ENCODE results near the gene TMEM54.
A peak's percentile ranks its signal among the peaks of the same experiment; 100 is the strongest.

Gene TMEM54

GRCh38 chr1:32893198-32894018 is 7.8 kb downstream of the TMEM54 start:
- peak in 1 of 3 donors; percentile 43 for DNase-seq

DNA sequence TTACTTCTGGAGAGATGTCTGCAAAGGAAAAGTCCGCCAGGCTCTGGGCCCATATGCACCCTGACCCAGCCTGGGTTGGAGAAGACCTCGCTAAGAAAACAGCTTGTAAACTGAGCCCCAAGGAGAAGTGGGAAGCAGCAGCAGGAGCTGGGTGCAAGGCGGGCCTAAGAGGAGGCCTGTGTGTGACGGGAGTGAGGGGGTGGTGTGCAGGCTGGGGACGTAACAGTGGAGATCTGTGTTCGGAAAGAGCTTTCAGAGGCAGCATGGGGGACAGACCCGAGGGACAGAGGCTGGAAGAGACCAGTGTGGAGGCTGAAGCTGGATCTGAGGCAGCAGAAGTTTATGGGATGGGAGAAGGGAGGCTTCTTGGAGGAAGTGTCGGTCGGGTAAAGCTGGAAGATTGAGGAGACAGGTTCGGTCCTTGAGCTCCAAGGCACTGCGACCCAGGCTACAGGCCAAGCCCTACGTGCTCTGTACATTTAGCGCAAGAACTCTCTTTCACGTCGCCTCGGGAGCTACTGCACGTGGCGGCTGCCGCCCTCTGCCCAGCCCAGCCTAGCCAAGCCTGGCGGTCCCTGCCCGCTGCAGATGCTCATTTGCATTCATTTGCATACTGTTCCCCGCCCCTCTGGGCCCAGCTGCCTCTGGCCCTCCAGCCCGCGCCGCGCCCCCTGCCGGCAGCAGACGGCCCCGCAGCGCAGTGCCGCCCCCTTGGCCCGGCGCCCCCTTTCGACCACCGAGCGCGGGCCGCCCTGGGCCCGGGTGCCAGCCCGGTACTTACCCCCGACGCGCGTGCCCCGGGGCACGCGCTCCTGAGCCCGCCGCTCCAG is 8.6 kb downstream of the TMEM54 start:
- peak; percentile 47 to 67 (median 55) for DNase-seq

DNA sequence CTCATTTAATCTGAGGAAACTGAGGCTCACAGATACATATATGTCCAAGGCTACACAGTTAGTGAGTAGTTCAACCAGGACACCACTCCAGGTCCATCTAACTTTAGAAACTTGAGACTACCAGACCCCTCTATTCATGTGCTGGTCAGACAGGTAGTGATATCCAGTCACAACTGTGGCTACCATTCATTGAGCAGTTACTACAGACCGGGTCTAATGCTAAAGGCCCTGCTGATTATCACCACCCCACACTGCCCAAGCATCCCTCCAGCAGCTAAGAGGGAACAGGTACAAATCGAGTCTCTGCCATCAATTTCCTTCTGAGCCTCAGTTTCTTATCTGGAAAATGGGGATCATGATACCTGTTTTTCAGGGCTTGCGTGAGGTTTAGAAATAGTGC is 9.6 kb downstream of the TMEM54 start:
- no peak for DNase-seq

GRCh38 chr1:32891241-32891570 is 10.0 kb downstream of the TMEM54 start:
- DNase-seq, result no peak

DNA sequence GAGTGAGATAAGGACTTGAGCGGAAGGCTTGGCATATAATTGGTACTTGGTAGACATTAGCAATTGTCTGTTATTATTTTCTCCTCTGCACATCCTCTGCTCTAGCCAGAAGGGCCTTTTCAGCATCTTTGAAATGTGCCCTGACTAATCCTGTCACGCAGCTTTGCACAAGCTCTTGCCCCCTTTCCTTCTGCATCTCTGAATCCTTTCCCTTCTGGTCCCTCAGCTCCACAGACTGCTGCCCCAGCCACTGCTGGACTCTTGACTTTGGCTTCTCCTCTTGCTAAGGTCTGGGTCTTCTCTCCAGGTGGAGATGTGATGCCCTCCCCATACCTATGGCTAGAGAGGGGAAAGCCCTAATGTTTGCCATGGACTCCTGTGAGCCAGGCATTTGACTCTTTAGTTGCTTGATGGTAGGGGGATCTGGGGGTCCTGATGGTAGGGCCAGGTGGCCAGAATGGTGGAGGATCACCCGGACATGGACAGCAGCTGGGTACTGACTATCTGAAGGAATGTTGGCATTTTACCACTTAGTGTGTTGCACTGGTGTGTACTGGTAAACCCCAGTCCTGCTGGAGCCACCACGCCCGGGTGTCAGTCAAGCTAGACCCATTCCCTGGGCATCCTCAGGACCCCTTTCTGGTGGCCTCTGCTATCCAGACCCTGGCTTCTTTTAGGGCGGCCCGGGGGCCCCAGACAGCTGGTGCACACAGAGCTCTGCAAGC is 10.5 kb downstream of the TMEM54 start:
- DNase-seq, result no peak

GRCh38 chr1:32889731-32890278 is 11.4 kb downstream of the TMEM54 start:
- no peak for DNase-seq

DNA sequence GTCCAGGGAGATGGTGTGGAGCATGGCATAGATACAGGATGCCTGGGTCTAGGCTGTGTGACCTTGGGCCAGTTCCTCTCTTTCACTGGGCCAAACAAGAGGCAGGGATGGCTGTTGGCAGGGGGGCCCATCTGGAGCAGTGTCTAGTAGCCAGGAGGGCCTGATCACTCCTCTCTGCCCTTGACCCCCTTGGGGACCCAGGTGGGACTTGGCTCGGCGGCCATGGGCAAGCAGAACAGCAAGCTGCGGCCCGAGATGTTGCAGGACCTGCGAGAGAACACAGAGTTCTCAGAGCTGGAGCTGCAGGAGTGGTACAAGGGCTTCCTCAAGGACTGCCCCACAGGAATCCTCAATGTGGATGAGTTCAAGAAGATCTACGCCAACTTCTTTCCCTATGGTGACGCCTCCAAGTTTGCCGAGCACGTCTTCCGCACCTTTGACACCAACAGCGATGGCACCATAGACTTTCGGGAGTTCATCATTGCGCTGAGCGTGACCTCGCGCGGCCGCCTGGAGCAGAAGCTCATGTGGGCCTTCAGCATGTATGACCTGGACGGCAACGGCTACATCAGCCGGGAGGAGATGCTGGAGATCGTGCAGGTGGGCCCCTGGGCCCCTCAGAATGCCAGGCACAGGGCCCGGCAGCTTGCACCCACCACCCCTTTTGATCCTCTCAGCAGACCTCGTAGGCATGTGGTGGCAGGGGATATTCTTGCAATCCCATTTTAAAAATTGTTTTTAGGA is 12.3 kb downstream of the TMEM54 start:
- DNase-seq, result no peak

DNA sequence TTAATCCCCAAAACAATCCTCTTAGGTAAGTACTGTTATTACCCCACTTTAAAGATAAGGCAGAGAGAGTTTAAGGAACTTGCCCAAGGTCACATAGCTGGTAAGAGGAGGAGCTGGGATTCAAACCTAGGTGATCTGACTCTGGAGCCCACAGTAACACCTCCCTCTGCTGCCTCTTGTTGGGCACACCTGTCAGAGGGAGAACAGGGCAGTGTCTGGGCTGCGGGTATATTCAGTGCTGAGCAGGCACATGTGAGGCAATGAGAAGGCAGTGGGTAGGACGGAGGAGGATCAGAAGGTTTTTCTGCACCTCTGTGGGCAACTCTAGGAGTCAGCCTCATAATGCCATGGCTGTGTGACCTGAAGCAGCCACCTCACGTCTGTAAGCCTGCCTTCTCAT is 13.1 kb downstream of the TMEM54 start:
- DNase-seq, result no peak

DNA sequence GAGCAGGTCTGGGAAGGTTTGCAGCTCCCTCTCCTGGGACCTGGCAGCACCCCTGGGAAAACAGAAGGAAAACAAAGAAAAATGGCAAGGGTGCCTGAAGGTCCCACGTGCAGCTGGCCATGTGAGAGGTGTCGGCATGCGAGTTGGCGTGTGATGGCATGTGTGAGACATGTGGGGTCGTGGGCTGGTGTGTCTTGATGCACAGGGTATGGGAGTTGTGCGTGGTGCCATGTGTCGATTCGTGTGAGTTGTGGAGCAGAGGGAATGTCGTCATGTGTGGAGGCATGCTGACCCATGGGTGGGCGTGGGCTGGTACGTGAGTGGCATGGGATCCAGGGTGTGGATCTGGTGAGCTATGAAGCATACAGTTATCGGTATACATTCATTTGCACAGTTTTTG is 13.6 kb downstream of the TMEM54 start:
- DNase-seq, result no peak

DNA sequence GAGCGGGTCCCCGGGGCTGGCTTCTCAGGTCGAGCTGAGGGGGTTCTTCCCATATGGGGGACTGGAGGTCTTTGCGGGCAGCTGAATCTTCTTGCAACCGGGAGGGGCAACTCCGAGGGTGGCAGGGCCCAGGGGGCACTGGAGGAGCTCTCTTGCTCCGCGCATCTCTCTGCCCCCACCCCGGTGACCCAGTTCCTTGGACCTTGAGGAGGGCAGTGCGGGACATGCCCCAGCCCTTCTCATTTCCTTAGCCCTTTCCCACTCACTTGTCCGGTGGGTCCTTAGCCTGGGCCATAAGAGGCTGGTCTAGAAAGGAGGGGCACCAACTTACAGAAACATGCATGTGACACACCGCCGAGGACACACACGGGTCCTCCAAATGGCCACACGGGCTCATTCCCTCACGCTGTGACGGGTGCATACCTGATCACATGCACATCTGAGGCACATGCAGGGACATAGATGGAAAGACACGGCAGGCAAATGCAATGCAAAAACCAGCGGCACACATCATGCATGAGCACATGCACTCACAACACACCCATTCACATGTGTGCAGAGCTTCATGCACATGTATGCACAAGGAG is 14.3 kb downstream of the TMEM54 start:
- DNase-seq, result no peak

DNA sequence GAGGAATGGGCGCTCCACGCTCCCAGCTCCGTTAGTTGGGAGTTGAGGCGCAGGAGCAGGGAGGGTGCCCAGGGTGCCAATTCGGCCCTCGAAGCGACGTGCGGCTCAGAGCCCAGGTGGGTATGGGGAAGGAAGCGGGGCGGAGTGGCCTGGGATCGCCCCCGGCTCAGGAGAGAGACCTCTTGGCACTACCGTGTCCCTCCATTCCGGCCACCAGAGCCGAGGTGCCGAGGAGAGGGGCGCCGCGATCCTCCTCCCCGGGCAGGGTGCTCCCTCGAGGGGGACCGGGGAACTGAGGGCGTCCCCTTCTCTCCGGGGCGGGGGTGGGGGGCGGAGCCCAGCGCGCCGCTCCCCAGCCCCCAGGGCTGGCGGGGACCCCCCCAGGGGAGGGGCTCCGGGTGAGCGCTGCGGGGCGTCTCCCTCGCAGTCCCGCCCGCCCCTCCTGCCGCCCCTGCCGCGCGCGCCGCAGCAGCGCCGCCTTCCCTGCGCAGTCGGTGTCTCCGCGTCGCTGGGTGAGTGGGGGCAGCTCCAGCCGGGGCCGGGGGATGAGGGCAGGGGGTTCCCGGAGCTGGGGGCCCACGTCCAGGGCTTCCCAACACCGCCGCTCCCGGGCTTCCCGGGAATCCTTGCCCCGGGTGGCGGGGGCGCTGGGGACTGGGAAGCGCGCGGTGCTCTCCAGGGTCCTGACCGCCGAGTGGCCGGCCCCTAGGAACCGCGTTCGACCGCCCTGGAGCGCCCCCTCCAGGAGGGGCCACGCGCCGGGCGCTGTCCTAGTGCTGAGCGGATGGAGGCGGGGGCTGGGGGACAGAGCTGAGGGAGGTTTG is 15.0 kb downstream of the TMEM54 start, which contains the start of gene HPCA:
Gene HPCA (plus strand): TSS at position 488 of the 824 bp plus-strand sequence. CDS start 2,408 bp downstream, outside the sequence.
- DNase-seq, result peak; percentile 57 to 88 (median 69)

GRCh38 chr1:32885676-32886003 is 15.5 kb downstream of the TMEM54 start:
- DNase-seq, result no peak

GRCh38 chr1:32884726-32885125 is 16.5 kb downstream of the TMEM54 start:
- no peak for DNase-seq

- DNase-seq, result no peak
Observed at GRCh38 chr1:32884032-32884372, 17.2 kb downstream of the TMEM54 start.

DNA sequence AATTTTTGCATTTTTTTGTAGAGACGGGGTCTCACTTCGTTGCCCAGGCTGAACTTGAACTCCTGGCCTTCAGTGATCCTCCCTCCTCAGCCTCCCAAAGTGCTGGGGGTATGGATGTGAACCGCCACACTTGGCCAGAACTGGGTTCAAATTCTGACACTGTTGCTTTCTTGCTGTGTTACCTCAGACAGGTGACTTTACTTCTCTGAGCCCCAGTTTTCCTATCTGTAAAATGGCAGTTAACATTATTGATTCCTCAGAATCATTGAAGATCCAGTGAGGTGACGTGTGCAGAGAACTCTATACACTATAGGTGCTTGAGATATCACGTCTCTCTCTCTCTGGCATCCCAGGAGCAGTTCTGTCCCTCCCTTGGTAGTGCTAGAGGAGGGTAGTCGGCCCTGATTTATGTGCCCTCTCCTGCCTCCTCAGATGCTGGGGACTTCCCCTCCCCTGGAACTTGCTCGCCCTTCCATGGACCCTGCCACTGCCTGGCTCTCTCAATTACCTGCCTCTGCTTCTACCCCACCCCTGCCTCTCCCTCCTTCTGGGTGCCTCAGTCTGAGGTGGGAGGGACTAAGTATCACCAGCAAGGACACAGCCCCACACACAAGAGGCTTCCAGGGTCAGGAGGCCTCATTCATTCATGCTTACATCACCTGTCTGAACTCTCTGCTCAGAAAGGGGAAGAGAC is 17.7 kb downstream of the TMEM54 start:
- no peak for DNase-seq

DNA sequence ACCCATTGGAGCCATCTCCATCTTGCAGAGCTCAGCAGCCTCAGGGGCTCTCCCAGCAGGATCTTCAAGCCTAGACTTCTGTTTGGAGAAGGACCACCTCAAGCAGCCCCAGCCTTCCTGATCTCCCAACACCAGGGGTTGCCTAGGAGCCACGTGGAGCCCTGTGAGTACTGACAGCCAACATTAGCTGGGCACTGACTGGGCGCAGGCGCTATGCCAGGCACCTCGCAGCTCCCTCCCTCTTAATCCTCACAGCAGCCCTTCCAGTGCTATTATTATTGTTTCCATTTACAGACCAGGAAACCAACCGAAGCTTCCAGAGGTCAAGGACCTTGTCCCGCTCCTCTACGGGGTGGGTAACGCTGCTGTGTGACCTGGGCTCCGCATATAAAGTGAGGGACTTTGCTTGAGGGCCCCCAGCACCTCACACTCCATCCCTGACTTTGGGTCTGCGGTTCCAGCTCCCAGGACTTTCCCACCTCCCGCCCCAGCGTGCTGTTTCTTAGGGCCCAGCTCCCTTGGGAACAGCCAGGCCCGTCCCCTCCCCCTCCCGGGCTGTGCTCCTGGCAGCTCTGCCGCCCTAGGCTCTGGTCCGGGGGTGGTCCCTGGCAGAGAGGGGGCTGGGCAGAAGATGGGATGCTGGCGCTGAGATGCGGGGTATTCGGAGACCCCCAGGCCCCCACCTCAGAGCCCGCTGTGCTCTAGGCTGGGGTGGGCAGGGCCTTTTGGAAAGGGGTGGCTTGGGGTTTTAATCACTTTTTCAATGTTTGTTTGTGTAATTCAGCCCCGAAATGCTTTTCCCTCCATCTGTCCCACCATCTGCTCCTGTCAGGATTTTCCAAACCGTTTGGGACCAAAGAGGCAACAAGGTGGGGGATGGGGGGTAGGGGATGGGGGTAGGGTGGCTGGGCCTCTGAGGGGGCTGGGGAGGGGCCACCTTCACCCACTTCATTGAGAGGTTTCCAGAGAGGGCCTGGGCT is 19.0 kb downstream of the TMEM54 start:
- no peak for DNase-seq

DNA sequence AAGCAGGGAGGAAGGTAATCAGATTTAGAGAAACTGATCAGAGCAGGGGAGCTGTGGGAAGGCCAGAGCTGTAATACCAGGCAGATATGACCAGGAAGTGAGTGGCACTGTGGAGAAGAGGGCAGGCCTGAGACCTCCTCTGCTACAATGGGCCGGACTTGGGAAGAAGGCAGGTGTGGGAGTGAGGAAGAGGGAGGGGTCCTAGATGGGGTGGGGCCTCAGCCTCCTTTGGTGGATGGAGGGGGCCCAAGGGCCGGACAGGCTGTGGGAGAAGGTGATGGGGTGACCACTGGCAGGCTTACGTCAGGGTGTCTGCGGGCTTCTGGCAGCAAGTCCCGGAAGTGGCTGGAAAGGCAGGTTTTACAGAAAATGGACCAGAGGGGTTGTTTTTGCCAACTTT is 19.9 kb downstream of the TMEM54 start:
- DNase-seq, result no peak

DNA sequence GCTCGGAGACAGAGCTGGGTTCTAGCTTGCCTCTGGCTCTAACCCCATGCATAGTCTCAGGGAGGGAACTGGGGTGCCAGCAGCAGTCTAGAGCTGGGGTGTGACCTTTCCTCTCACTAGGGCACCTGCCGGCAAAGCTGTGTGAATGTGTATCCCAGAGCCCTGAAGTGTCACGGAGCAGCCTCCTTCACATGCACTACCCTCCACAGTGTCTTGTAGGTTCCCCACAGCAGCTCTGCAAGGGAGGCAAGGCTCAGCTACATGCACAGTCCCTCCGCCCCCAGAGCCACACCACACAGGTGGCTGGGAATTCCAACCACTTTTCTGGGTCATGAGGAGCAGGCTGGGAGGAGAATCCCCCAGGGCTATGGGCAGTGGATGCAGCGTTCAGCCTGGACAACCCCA is 22.6 kb downstream of the TMEM54 start:
- no peak for DNase-seq

DNA sequence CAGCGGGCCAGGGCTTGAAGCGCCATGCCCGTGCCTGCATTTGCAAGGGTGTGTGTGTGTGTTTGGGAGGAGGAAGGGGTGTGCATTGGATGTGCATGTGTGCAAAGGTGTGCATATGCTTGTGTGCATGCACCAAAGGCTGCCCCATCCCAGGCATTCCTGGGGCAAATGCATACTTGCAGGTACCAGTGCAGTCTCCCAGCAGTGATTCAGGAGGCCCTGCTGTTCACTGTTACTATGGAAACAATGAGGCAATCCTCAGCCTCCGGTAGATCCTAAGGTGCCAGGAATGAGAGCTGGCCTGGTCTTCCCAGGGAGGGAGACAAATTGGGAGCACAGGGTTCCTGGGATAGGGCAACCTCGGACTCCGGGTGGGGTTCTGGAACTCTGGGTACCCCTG is 23.0 kb downstream of the TMEM54 start:
- DNase-seq, result no peak

Data from suppressor macrophage treated with lipopolysaccharide for 1 hour (primary cell).